ENCODE measurements around the gene CRYGN.

Gene CRYGN

GRCh38 chr7:151468217-151469018, 28.5 kb upstream of the CRYGN start:
- TF ChIP-seq POLR2AphosphoS5 (IDR thresholded peaks at IDR 0.05; ENCODE audit: low read depth, low read length) = no peak
- no peak for TF ChIP-seq REST (IDR thresholded peaks at IDR 0.05; ENCODE audit: insufficient read depth in 1 of 2, low read depth in 2 of 2, low read length in 2 of 2)
- no peak for TF ChIP-seq FOXP2 (optimal IDR thresholded peaks at IDR 0.05; ENCODE audit: borderline replicate concordance, extremely low read depth, extremely low read length, insufficient read depth)
- no peak for TF ChIP-seq TAF1 (IDR thresholded peaks at IDR 0.05; ENCODE audit: borderline replicate concordance, insufficient read depth, low read length)
- TF ChIP-seq SIN3A (IDR thresholded peaks at IDR 0.05; ENCODE audit: borderline replicate concordance, insufficient read depth, low read length) = no peak

GRCh38 chr7:151465169-151465568, 25.2 kb upstream of the CRYGN start:
- no peak for TF ChIP-seq SIN3A (IDR thresholded peaks at IDR 0.05; ENCODE audit: borderline replicate concordance, insufficient read depth, low read length)
- TF ChIP-seq TAF1 (IDR thresholded peaks at IDR 0.05; ENCODE audit: borderline replicate concordance, insufficient read depth, low read length) = no peak
- no peak for TF ChIP-seq REST (IDR thresholded peaks at IDR 0.05; ENCODE audit: insufficient read depth in 1 of 2, low read depth in 2 of 2, low read length in 2 of 2)
- TF ChIP-seq POLR2AphosphoS5 (IDR thresholded peaks at IDR 0.05; ENCODE audit: low read depth, low read length) = no peak
- no peak for TF ChIP-seq FOXP2 (optimal IDR thresholded peaks at IDR 0.05; ENCODE audit: borderline replicate concordance, extremely low read depth, extremely low read length, insufficient read depth)

- TF ChIP-seq SIN3A (IDR thresholded peaks at IDR 0.05; ENCODE audit: borderline replicate concordance, insufficient read depth, low read length) (no peak), TAF1 (IDR thresholded peaks at IDR 0.05; ENCODE audit: borderline replicate concordance, insufficient read depth, low read length) (no peak), POLR2AphosphoS5 (IDR thresholded peaks at IDR 0.05; ENCODE audit: low read depth, low read length) (no peak), FOXP2 (optimal IDR thresholded peaks at IDR 0.05; ENCODE audit: borderline replicate concordance, extremely low read depth, extremely low read length, insufficient read depth) (no peak), REST (IDR thresholded peaks at IDR 0.05; ENCODE audit: insufficient read depth in 1 of 2, low read depth in 2 of 2, low read length in 2 of 2) (no peak)
Measured at GRCh38 chr7:151462306-151462779, 22.4 kb upstream of the CRYGN start.

- TF ChIP-seq TAF1 (IDR thresholded peaks at IDR 0.05; ENCODE audit: borderline replicate concordance, insufficient read depth, low read length) (no peak), REST (IDR thresholded peaks at IDR 0.05; ENCODE audit: insufficient read depth in 1 of 2, low read depth in 2 of 2, low read length in 2 of 2) (no peak), FOXP2 (optimal IDR thresholded peaks at IDR 0.05; ENCODE audit: borderline replicate concordance, extremely low read depth, extremely low read length, insufficient read depth) (no peak), SIN3A (IDR thresholded peaks at IDR 0.05; ENCODE audit: borderline replicate concordance, insufficient read depth, low read length) (no peak), POLR2AphosphoS5 (IDR thresholded peaks at IDR 0.05; ENCODE audit: low read depth, low read length) (no peak)
Measured at GRCh38 chr7:151461942-151462230, 21.9 kb upstream of the CRYGN start.
